ENCODE results near the gene EFCAB8. TPM values are rescaled to one million over a fixed set of nuclear protein-coding genes. Genes with fewer than 3 reads are reported as not detected.

EFCAB8 gene
- total RNA-seq, 2 experiments from 2014 or later: not detected

DNA sequence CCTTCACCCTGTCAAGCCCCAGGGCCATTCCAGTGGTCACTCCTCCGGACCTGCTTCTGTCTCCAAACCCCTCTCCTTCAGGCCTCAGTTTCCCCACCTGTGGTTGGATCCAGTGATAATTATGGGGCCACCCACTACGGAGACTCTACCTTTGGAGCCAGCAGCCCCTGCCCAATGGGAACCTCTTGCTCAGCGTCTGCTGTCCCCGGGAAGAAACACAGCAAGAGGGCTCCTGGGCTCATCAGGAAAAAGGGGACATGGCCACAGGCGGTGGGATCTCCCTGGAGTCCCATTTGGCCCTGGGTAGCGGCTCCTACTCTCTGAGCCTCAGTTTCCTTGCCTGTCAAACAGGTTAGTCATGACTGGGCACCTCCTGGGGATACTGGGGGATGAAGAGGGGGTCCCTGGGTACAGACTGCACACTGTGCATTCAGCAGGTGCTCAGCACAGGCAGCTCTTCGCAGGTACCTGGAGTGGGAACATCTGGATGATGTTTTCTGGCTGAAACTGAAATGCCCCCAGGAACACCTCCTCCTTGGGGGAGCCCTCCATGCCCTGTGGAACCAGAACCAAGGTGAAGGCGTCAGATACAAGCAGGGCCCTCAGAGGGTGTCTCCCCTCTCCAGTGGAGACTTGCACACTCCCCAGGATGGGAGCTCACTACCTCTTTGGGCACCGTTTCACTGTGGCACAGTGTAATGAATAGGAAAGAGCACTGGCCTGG, 126.1 kb downstream of the EFCAB8 start:
- no peak for TF ChIP-seq CTCF (conservative IDR thresholded peaks at IDR 0.05; ENCODE audit: low read length)
- no peak for TF ChIP-seq EZH2phosphoT487 (IDR thresholded peaks at IDR 0.05; ENCODE audit: borderline replicate concordance, low read depth, low read length)
- ChIA-PET CTCF (ENCODE audit: unreplicated experiment) (no interaction called here), POLR2A (interaction anchor here (0.5 kb wide), 1 partner anchor 21 kb away, joined by 6 read pairs; no protein-coding TSS in a partner anchor)
- no peaks in the 10 kb centered on the region for H4K20me1 ChIP-seq (ENCODE audit: insufficient read depth, low read length)
- BruUV-seq (replicated peaks): no TSS peak
- H3K4me1 ChIP-seq (ENCODE audit: insufficient read depth, low read length, poor library complexity, severe bottlenecking): no peaks in the 10 kb centered on the region
- H3K9me3 ChIP-seq (ENCODE audit: low read length): no peaks in the 10 kb centered on the region
- no peak overlapping the region for H2AFZ ChIP-seq (ENCODE audit: low read length)
- no peaks in the 10 kb centered on the region for H3K36me3 ChIP-seq (ENCODE audit: insufficient read depth, low read length)
- no peaks in the 10 kb centered on the region for H3K9me2 ChIP-seq (ENCODE audit: insufficient read depth, low read length)
- intact Hi-C loops (cut with micrococcal nuclease; ENCODE audit: unreplicated experiment): no loop called here
- no peak overlapping the region for H3K4me3 ChIP-seq (ENCODE audit: low read depth, low read length, poor library complexity, severe bottlenecking)
- H3K27ac ChIP-seq (ENCODE audit: low read depth, low read length, poor library complexity, severe bottlenecking): no peak overlapping the region
- DNase-seq (ENCODE audit: low spot score): no peak
- no peaks in the 10 kb centered on the region for H3K79me2 ChIP-seq (ENCODE audit: insufficient read depth, low read depth, low read length)
- H3K4me2 ChIP-seq (ENCODE audit: low read length): no peak overlapping the region

DNA sequence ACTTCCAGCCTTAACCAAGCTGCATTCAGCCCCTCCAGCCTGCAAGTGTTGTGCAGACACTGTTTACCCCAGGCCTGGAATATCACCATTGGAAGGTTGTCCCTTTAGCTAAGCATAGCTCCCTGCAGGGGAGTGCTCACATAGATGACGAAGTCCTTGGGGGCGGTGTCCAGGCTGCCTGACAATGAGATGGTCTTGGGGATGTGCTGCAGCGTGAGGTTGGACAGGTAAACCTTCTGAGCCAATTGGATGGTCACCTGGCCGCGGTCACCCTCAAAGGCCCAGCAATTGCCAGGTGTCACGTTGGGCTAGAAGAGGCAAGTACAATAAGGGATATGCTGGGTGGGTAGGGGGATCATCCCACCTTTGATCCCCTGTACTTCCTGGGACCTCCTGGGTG, 126.9 kb downstream of the EFCAB8 start:
- ChIA-PET CTCF (ENCODE audit: unreplicated experiment) (no interaction called here), POLR2A (interaction anchor here (0.5 kb wide), 1 partner anchor 22 kb away, joined by 6 read pairs; no protein-coding TSS in a partner anchor)
- H3K79me2 ChIP-seq (ENCODE audit: insufficient read depth, low read depth, low read length): no peaks in the 10 kb centered on the region
- no peak for DNase-seq (ENCODE audit: low spot score)
- H3K36me3 ChIP-seq (ENCODE audit: insufficient read depth, low read length): no peaks in the 10 kb centered on the region
- no peaks in the 10 kb centered on the region for H3K9me2 ChIP-seq (ENCODE audit: insufficient read depth, low read length)
- H4K20me1 ChIP-seq (ENCODE audit: insufficient read depth, low read length): no peaks in the 10 kb centered on the region
- H3K4me3 ChIP-seq (ENCODE audit: low read depth, low read length, poor library complexity, severe bottlenecking): no peak overlapping the region
- no TSS peak for BruUV-seq (replicated peaks)
- intact Hi-C loops (cut with micrococcal nuclease; ENCODE audit: unreplicated experiment): no loop called here
- TF ChIP-seq CTCF (conservative IDR thresholded peaks at IDR 0.05; ENCODE audit: low read length): no peak
- no peak for TF ChIP-seq EZH2phosphoT487 (IDR thresholded peaks at IDR 0.05; ENCODE audit: borderline replicate concordance, low read depth, low read length)
- no peak overlapping the region for H3K4me2 ChIP-seq (ENCODE audit: low read length)
- no peak overlapping the region for H2AFZ ChIP-seq (ENCODE audit: low read length)
- no peaks in the 10 kb centered on the region for H3K9me3 ChIP-seq (ENCODE audit: low read length)
- no peak overlapping the region for H3K27ac ChIP-seq (ENCODE audit: low read depth, low read length, poor library complexity, severe bottlenecking)
- H3K4me1 ChIP-seq (ENCODE audit: insufficient read depth, low read length, poor library complexity, severe bottlenecking): no peaks in the 10 kb centered on the region

- H3K4me2 ChIP-seq (ENCODE audit: low read length): no peak overlapping the region
- no peaks in the 10 kb centered on the region for H3K9me2 ChIP-seq (ENCODE audit: insufficient read depth, low read length)
- POLR2A ChIA-PET: no interaction called here
- H3K27ac ChIP-seq (ENCODE audit: low read depth, low read length, poor library complexity, severe bottlenecking): no peak overlapping the region
- CTCF ChIA-PET (ENCODE audit: unreplicated experiment): interaction anchor here (0.8 kb wide), 1 partner anchor 110 kb away, joined by 3 read pairs; no protein-coding TSS in a partner anchor
- no peaks in the 10 kb centered on the region for H3K4me1 ChIP-seq (ENCODE audit: insufficient read depth, low read length, poor library complexity, severe bottlenecking)
- no peak overlapping the region for H2AFZ ChIP-seq (ENCODE audit: low read length)
- H3K4me3 ChIP-seq (ENCODE audit: low read depth, low read length, poor library complexity, severe bottlenecking): no peak overlapping the region
- H3K79me2 ChIP-seq (ENCODE audit: insufficient read depth, low read depth, low read length): no peaks in the 10 kb centered on the region
- TF ChIP-seq EZH2phosphoT487 (IDR thresholded peaks at IDR 0.05; ENCODE audit: borderline replicate concordance, low read depth, low read length) (no peak), CTCF (conservative IDR thresholded peaks at IDR 0.05; ENCODE audit: low read length) (no peak)
- H3K36me3 ChIP-seq (ENCODE audit: insufficient read depth, low read length): no peaks in the 10 kb centered on the region
- no peak for DNase-seq (ENCODE audit: low spot score)
- no peaks in the 10 kb centered on the region for H3K9me3 ChIP-seq (ENCODE audit: low read length)
- BruUV-seq (replicated peaks): no TSS peak
- intact Hi-C loops (cut with micrococcal nuclease; ENCODE audit: unreplicated experiment): no loop called here
- H4K20me1 ChIP-seq (ENCODE audit: insufficient read depth, low read length): no peaks in the 10 kb centered on the region
Measured at GRCh38 chr20:32986331-32986966, 127.7 kb downstream of the EFCAB8 start.

Data from OCI-LY7 (cell line).